HEK293 (cell line): Measurements from ENCODE around the gene ARRDC2.

ENCODE experiments used
- CTCF ChIP-seq: fragments of 450-650 bp; formaldehyde crosslinking; IDR thresholded peaks from 2 replicates; pipeline ENCODE4 v1.5.1; 2016; ENCODE audit warnings: missing biosample characterization, missing genetic modification characterization
- GLI4 ChIP-seq: fragments of 450-650 bp; formaldehyde crosslinking; IDR thresholded peaks from 2 replicates; pipeline ENCODE4 v1.5.1; 2016; ENCODE audit warnings: missing biosample characterization, missing genetic modification characterization
- OVOL3 ChIP-seq: fragments of 450-650 bp; formaldehyde crosslinking; IDR thresholded peaks from 2 replicates; pipeline ENCODE4 v1.5.1; 2016; ENCODE audit warnings: missing biosample characterization, missing genetic modification characterization
- ZNF10 ChIP-seq: fragments of 450-650 bp; formaldehyde crosslinking; IDR thresholded peaks from 2 replicates; pipeline ENCODE4 v1.5.1; 2017; ENCODE audit warnings: missing biosample characterization, missing genetic modification characterization
- TF ChIP-seq, protein P1 (sequence below): fragments of 450-650 bp; formaldehyde crosslinking; IDR thresholded peaks from 2 replicates; pipeline ENCODE4 v1.5.1; 2017; ENCODE audit warnings: missing biosample characterization, missing genetic modification characterization
- TF ChIP-seq, protein P2 (sequence below): fragments of 450-650 bp; formaldehyde crosslinking; IDR thresholded peaks from 2 replicates; pipeline ENCODE4 v1.5.1; 2016; ENCODE audit warnings: missing biosample characterization, missing genetic modification characterization

DNA sequence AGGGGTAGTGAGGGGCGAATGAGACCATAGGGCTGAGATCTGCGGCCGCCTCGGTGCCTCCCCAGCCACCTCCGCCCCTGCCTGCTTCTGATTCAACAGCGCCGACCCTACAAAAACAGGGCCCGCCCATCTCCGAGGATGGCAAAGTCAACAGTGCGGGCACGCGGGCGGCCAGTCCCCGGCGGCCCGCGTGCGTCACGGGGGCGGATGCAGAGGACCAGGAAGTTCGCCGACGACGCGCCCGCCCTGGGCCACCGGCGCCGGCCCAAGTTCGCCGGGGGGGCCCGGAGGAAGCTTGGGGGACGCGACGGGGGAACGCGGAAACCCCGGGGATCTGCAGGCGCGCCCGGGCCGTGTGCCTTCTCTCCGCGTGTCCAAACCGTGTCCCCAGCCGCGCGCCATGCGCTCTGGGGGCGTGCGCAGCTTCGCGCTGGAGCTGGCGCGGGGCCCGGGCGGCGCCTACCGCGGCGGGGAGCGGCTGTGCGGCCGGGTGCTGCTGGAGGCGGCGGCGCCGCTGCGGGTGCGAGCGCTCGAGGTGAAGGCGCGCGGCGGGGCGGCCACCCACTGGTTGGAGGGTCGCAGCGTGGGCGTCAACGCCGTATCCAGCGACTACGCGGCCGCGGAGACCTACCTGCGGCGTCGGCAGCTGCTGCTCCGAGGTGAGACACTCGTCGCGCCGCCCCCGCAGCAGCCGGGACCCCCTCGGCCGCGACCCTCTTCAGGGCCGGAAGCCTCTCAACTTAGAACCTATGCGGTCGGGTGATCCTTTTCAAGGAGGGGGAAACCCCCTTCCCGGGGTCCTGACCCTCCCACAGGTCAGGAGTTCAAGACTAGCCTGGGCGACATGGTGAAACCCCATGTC lies 6.8 kb upstream of the ARRDC2 start:
- TF ChIP-seq, protein P1, sequence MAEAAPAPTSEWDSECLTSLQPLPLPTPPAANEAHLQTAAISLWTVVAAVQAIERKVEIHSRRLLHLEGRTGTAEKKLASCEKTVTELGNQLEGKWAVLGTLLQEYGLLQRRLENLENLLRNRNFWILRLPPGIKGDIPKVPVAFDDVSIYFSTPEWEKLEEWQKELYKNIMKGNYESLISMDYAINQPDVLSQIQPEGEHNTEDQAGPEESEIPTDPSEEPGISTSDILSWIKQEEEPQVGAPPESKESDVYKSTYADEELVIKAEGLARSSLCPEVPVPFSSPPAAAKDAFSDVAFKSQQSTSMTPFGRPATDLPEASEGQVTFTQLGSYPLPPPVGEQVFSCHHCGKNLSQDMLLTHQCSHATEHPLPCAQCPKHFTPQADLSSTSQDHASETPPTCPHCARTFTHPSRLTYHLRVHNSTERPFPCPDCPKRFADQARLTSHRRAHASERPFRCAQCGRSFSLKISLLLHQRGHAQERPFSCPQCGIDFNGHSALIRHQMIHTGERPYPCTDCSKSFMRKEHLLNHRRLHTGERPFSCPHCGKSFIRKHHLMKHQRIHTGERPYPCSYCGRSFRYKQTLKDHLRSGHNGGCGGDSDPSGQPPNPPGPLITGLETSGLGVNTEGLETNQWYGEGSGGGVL (tag by site-specific recombination): peak; percentile 65
- TF ChIP-seq CTCF (no peak), GLI4 (tag by site-specific recombination) (no peak), ZNF10 (tag by site-specific recombination) (peak; percentile 55; the same call in 1 of the 2 replicates), OVOL3 (tag by site-specific recombination) (no peak; the same call in 1 of the 2 replicates)
- TF ChIP-seq, protein P2, sequence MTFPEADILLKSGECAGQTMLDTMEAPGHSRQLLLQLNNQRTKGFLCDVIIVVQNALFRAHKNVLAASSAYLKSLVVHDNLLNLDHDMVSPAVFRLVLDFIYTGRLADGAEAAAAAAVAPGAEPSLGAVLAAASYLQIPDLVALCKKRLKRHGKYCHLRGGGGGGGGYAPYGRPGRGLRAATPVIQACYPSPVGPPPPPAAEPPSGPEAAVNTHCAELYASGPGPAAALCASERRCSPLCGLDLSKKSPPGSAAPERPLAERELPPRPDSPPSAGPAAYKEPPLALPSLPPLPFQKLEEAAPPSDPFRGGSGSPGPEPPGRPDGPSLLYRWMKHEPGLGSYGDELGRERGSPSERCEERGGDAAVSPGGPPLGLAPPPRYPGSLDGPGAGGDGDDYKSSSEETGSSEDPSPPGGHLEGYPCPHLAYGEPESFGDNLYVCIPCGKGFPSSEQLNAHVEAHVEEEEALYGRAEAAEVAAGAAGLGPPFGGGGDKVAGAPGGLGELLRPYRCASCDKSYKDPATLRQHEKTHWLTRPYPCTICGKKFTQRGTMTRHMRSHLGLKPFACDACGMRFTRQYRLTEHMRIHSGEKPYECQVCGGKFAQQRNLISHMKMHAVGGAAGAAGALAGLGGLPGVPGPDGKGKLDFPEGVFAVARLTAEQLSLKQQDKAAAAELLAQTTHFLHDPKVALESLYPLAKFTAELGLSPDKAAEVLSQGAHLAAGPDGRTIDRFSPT (tag by site-specific recombination): peak; percentile 27; the same call in 1 of the 2 replicates
